Measurements from ENCODE around the gene MAGI2.

DNA sequence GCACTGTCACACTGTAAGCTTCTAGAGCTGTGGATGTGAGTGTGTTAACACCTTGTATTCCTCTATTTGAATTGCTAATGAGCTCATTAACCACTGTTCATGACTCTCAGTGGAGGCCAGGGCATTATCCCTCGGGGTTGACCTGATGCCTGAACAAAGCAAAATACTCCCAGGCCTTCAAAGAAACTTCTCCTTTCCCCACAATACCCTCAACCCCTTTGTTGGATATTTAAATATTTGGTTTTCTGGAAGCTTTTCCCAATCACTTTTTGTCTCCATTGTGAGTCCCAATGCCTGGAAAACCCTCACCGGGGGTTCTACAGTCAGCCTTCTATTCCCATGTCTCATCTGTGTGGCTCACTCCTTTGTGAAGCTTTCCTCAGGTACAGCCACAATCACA, 874.8 kb downstream of the MAGI2 start:
- TF ChIP-seq, protein P1, sequence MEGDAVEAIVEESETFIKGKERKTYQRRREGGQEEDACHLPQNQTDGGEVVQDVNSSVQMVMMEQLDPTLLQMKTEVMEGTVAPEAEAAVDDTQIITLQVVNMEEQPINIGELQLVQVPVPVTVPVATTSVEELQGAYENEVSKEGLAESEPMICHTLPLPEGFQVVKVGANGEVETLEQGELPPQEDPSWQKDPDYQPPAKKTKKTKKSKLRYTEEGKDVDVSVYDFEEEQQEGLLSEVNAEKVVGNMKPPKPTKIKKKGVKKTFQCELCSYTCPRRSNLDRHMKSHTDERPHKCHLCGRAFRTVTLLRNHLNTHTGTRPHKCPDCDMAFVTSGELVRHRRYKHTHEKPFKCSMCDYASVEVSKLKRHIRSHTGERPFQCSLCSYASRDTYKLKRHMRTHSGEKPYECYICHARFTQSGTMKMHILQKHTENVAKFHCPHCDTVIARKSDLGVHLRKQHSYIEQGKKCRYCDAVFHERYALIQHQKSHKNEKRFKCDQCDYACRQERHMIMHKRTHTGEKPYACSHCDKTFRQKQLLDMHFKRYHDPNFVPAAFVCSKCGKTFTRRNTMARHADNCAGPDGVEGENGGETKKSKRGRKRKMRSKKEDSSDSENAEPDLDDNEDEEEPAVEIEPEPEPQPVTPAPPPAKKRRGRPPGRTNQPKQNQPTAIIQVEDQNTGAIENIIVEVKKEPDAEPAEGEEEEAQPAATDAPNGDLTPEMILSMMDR (conservative IDR thresholded peaks at IDR 0.05; ENCODE audit: low read depth, low read length), result no peak
- TF ChIP-seq EZH2 (IDR thresholded peaks at IDR 0.05; ENCODE audit: borderline replicate concordance, low read depth, low read length, poor library complexity, severe bottlenecking), result no peak

Data from A673 (cell line).